ENCODE results near the gene ARFIP2.

GRCh38 chr11:6526411-6527135 lies 45.4 kb upstream of the ARFIP2 start:
- TF ChIP-seq ZNF274 (IDR thresholded peaks at IDR 0.05; ENCODE audit: low read depth, low read length) (no peak), YY1 (IDR thresholded peaks at IDR 0.05; ENCODE audit: insufficient read depth, insufficient read length) (no peak), SUZ12 (IDR thresholded peaks at IDR 0.05; ENCODE audit: extremely low read depth, insufficient read depth, insufficient read length) (no peak)
